ENCODE measurements around the gene ATP5IF1. TPM values are rescaled to one million over a fixed set of nuclear protein-coding genes. Genes with fewer than 3 reads are reported as not detected.

The ATP5IF1 gene
- total and polyA plus RNA-seq, 10 of the 15 experiments (the other 5 are each of a cell fraction or from before 2014, with no cell fraction given), result 253 to 1,210 (median 418) TPM

DNA sequence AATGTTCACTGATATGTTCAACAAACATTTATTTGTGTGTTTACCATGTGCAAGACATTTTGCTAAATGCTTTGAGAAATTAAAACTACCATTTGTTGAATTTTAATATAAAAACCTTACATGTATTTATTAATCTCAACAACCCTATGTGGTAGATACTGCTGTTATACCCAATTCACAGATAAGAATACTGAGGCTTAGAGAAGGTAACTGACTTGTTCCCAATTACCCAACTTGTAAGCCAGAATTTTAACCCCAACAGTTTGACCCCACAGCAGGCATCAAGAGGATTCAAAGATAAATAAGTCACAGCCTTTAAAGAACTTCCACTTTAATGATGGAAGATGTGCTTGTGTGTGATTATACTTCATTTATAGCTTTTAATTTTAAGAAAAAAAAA lies 6.8 kb upstream of the ATP5IF1 start:
- POLR2A ChIA-PET, result no interaction called here
- H3K27me3 ChIP-seq (replicated peaks in 1 of 2; ENCODE audit: control insufficient read depth in 2 of 2, insufficient read depth in 2 of 2, low read length in 1 of 2), result no peaks in the 10 kb centered on the region
- no peak overlapping the region for H3K27ac ChIP-seq (ENCODE audit: control insufficient read depth, insufficient read depth)
- peaks cover 31% of the 10 kb centered on the region for H3K79me2 ChIP-seq (ENCODE audit: control insufficient read depth, insufficient read depth, low read length)
- no peaks in the 10 kb centered on the region for H3K4me1 ChIP-seq (ENCODE audit: control insufficient read depth, insufficient read depth, low read length)
- H4K20me1 ChIP-seq (ENCODE audit: control insufficient read depth, insufficient read depth), result no peaks in the 10 kb centered on the region
- no TSS peak for BruUV-seq (replicated peaks)
- H3K36me3 ChIP-seq (ENCODE audit: control insufficient read depth in 2 of 2, insufficient read depth in 2 of 2, low read length in 1 of 2), result peaks cover 1 to 23% of the 10 kb centered on the region in 2 experiments; a peak in 3 of 4 replicates
- CTCF ChIA-PET, result interaction anchor here (2.6 kb wide), 1 partner anchor 20 kb away, joined by 7 read pairs; no protein-coding TSS in a partner anchor
- no peak overlapping the region for H3K9ac ChIP-seq (ENCODE audit: control insufficient read depth, insufficient read depth, low read length)
- RAD21 ChIA-PET (ENCODE audit: unreplicated experiment), result no interaction called here
- intact Hi-C loops (cut with micrococcal nuclease; ENCODE audit: unreplicated experiment), result no loop called here
- FAIRE-seq (no peak), DNase-seq (ENCODE audit: low read depth, low spot score) (no peak), ATAC-seq (no peak)
- no peak overlapping the region for H3K4me3 ChIP-seq
- H2AFZ ChIP-seq (ENCODE audit: control insufficient read depth, low read depth, low read length), result no peak overlapping the region
- in situ Hi-C loops (cut with MboI), result no loop called here
- no peaks in the 10 kb centered on the region for H3K9me3 ChIP-seq (replicated peaks; ENCODE audit: control insufficient read depth, insufficient read depth, low read length)
- H3K4me2 ChIP-seq (ENCODE audit: control insufficient read depth, insufficient read depth), result no peak overlapping the region
- SMC1A ChIA-PET (ENCODE audit: uncharacterized antibody, unreplicated experiment), result no interaction called here
- TF ChIP-seq STAT3 (IDR thresholded peaks at IDR 0.05; ENCODE audit: low read depth, low read length) (no peak), SIN3A (IDR thresholded peaks at IDR 0.05; ENCODE audit: low read depth, low read length) (no peak), POLR2A (IDR thresholded peaks at IDR 0.05; ENCODE audit: low read depth, low read length) (no peak), EED (IDR thresholded peaks at IDR 0.05; ENCODE audit: low read depth) (no peak), MEF2A (IDR thresholded peaks at IDR 0.05; ENCODE audit: insufficient read depth, low read depth, low read length) (no peak), SREBF2 (IDR thresholded peaks at IDR 0.05; ENCODE audit: low read length) (no peak), EZH2 (IDR thresholded peaks at IDR 0.05; ENCODE audit: borderline replicate concordance, control insufficient read depth, low read depth, low read length) (no peak), CHD1 (IDR thresholded peaks at IDR 0.05; ENCODE audit: low read depth, low read length) (no peak), ZSCAN29 (IDR thresholded peaks at IDR 0.05) (no peak), NFYB (IDR thresholded peaks at IDR 0.05; ENCODE audit: insufficient read depth, low read depth, low read length) (no peak), SP1 (IDR thresholded peaks at IDR 0.05; ENCODE audit: low read depth, low read length) (no peak)
- TF ChIP-seq, protein P1, sequence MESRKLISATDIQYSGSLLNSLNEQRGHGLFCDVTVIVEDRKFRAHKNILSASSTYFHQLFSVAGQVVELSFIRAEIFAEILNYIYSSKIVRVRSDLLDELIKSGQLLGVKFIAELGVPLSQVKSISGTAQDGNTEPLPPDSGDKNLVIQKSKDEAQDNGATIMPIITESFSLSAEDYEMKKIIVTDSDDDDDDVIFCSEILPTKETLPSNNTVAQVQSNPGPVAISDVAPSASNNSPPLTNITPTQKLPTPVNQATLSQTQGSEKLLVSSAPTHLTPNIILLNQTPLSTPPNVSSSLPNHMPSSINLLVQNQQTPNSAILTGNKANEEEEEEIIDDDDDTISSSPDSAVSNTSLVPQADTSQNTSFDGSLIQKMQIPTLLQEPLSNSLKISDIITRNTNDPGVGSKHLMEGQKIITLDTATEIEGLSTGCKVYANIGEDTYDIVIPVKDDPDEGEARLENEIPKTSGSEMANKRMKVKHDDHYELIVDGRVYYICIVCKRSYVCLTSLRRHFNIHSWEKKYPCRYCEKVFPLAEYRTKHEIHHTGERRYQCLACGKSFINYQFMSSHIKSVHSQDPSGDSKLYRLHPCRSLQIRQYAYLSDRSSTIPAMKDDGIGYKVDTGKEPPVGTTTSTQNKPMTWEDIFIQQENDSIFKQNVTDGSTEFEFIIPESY (IDR thresholded peaks at IDR 0.05), result no peak
- TF ChIP-seq, protein P2, sequence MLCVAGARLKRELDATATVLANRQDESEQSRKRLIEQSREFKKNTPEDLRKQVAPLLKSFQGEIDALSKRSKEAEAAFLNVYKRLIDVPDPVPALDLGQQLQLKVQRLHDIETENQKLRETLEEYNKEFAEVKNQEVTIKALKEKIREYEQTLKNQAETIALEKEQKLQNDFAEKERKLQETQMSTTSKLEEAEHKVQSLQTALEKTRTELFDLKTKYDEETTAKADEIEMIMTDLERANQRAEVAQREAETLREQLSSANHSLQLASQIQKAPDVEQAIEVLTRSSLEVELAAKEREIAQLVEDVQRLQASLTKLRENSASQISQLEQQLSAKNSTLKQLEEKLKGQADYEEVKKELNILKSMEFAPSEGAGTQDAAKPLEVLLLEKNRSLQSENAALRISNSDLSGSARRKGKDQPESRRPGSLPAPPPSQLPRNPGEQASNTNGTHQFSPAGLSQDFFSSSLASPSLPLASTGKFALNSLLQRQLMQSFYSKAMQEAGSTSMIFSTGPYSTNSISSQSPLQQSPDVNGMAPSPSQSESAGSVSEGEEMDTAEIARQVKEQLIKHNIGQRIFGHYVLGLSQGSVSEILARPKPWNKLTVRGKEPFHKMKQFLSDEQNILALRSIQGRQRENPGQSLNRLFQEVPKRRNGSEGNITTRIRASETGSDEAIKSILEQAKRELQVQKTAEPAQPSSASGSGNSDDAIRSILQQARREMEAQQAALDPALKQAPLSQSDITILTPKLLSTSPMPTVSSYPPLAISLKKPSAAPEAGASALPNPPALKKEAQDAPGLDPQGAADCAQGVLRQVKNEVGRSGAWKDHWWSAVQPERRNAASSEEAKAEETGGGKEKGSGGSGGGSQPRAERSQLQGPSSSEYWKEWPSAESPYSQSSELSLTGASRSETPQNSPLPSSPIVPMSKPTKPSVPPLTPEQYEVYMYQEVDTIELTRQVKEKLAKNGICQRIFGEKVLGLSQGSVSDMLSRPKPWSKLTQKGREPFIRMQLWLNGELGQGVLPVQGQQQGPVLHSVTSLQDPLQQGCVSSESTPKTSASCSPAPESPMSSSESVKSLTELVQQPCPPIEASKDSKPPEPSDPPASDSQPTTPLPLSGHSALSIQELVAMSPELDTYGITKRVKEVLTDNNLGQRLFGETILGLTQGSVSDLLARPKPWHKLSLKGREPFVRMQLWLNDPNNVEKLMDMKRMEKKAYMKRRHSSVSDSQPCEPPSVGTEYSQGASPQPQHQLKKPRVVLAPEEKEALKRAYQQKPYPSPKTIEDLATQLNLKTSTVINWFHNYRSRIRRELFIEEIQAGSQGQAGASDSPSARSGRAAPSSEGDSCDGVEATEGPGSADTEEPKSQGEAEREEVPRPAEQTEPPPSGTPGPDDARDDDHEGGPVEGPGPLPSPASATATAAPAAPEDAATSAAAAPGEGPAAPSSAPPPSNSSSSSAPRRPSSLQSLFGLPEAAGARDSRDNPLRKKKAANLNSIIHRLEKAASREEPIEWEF (IDR thresholded peaks at IDR 0.05; ENCODE audit: insufficient replicate concordance, low read depth, low read length), result no peak
- TF ChIP-seq, protein P3, sequence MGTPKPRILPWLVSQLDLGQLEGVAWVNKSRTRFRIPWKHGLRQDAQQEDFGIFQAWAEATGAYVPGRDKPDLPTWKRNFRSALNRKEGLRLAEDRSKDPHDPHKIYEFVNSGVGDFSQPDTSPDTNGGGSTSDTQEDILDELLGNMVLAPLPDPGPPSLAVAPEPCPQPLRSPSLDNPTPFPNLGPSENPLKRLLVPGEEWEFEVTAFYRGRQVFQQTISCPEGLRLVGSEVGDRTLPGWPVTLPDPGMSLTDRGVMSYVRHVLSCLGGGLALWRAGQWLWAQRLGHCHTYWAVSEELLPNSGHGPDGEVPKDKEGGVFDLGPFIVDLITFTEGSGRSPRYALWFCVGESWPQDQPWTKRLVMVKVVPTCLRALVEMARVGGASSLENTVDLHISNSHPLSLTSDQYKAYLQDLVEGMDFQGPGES (IDR thresholded peaks at IDR 0.05), result no peak
- TF ChIP-seq, protein P4, sequence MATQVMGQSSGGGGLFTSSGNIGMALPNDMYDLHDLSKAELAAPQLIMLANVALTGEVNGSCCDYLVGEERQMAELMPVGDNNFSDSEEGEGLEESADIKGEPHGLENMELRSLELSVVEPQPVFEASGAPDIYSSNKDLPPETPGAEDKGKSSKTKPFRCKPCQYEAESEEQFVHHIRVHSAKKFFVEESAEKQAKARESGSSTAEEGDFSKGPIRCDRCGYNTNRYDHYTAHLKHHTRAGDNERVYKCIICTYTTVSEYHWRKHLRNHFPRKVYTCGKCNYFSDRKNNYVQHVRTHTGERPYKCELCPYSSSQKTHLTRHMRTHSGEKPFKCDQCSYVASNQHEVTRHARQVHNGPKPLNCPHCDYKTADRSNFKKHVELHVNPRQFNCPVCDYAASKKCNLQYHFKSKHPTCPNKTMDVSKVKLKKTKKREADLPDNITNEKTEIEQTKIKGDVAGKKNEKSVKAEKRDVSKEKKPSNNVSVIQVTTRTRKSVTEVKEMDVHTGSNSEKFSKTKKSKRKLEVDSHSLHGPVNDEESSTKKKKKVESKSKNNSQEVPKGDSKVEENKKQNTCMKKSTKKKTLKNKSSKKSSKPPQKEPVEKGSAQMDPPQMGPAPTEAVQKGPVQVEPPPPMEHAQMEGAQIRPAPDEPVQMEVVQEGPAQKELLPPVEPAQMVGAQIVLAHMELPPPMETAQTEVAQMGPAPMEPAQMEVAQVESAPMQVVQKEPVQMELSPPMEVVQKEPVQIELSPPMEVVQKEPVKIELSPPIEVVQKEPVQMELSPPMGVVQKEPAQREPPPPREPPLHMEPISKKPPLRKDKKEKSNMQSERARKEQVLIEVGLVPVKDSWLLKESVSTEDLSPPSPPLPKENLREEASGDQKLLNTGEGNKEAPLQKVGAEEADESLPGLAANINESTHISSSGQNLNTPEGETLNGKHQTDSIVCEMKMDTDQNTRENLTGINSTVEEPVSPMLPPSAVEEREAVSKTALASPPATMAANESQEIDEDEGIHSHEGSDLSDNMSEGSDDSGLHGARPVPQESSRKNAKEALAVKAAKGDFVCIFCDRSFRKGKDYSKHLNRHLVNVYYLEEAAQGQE (IDR thresholded peaks at IDR 0.05; ENCODE audit: low read depth, low read length), result no peak
